HepG2 (cell line): ENCODE measurements around the gene PLIN4. TPM values are rescaled to one million over a fixed set of nuclear protein-coding genes. Genes with fewer than 3 reads are reported as not detected.

Experiments
- GATA4 ChIP-seq: sonication (generic); IDR thresholded peaks from 2 replicates; pipeline ENCODE4 v1.6.1; 2016; ENCODE audit warnings: antibody characterized with exemption, low read depth, borderline replicate concordance
- HOXA7 ChIP-seq: sonication (generic); formaldehyde crosslinking; IDR thresholded peaks from 2 replicates; pipeline ENCODE4 v1.8.1; 2022; ENCODE audit warnings: mild to moderate bottlenecking, missing genetic modification reagents, moderate library complexity
- PHF5A ChIP-seq: IDR thresholded peaks from one replicate; pipeline ENCODE4 v1.6.1; 2018; ENCODE audit warnings: low read depth, missing genetic modification reagents; ENCODE audit not compliant: unreplicated experiment
- SNRNP70 ChIP-seq: fragments of 200-400 bp; formaldehyde crosslinking; IDR thresholded peaks from 2 replicates; pipeline ENCODE4 v1.6.1; 2017; ENCODE audit warnings: mild to moderate bottlenecking, low read depth, low read length, moderate library complexity
- ZNF407 ChIP-seq: sonication (generic); formaldehyde crosslinking; IDR thresholded peaks from one replicate; pipeline ENCODE4 v1.5.1; 2020; ENCODE audit warnings: mild to moderate bottlenecking, missing genetic modification reagents; ENCODE audit errors: not compliant biosample characterization
- polyA plus RNA-seq, 8 experiments: library from polyadenylated mRNA; depleted of rRNA in 3 of 8; stranded (reverse) in 7 of 8; unstranded in 1 of 8; fragments of >200 nt; fragmentation: Illumina TruSeq in 4 of 8; extraction: Trizol in 4 of 8; gene quantifications; 2 replicates each; pipeline versions ENCODE4 v1.2.1 to v1.2.3, GENCODE V29; 2011 to 2016; ENCODE audit warnings: low read depth in 4 of 8, missing spikeins in 1 of 8, mixed read lengths in 1 of 8; ENCODE audit not compliant: insufficient read depth in 1 of 8
- total RNA-seq, 5 experiments: library from RNA; depleted of rRNA; stranded (reverse); fragments of >200 nt; fragmentation: Illumina TruSeq; extraction: Trizol; gene quantifications; 2 replicates each; pipeline ENCODE4 v1.2.3, GENCODE V29; 2016; ENCODE audit warnings: low read depth in 1 of 5
- TF ChIP-seq, protein P1 (sequence below): sonication (generic); formaldehyde crosslinking; IDR thresholded peaks from 2 replicates; pipeline ENCODE4 v1.8.0; 2022; ENCODE audit warnings: mild to moderate bottlenecking, missing genetic modification reagents; ENCODE audit not compliant: insufficient replicate concordance
- TF ChIP-seq, protein P2 (sequence below): sonication (generic); formaldehyde crosslinking; IDR thresholded peaks from 2 replicates; pipeline ENCODE4 v1.4.0; 2020; ENCODE audit warnings: missing genetic modification reagents
- TF ChIP-seq, protein P3 (sequence below): sonication (generic); formaldehyde crosslinking; IDR thresholded peaks from 2 replicates; pipeline ENCODE4 v1.5.1; 2020; ENCODE audit warnings: mild to moderate bottlenecking, missing genetic modification reagents, borderline replicate concordance
- TF ChIP-seq, protein P4 (sequence below): IDR thresholded peaks from 2 replicates; pipeline ENCODE4 v1.6.1; 2016; ENCODE audit warnings: low read depth, control low read depth

The PLIN4 gene
- total and polyA plus RNA-seq, 2 of the 13 experiments (the other 11 are each of a cell fraction or from before 2014, with no cell fraction given) = 1.1 to 1.3 TPM

GRCh38 chr19:4539693-4540581 lies 21.7 kb upstream of the PLIN4 start, which contains the start of gene LRG1 (continued):
- TF ChIP-seq, protein P1, sequence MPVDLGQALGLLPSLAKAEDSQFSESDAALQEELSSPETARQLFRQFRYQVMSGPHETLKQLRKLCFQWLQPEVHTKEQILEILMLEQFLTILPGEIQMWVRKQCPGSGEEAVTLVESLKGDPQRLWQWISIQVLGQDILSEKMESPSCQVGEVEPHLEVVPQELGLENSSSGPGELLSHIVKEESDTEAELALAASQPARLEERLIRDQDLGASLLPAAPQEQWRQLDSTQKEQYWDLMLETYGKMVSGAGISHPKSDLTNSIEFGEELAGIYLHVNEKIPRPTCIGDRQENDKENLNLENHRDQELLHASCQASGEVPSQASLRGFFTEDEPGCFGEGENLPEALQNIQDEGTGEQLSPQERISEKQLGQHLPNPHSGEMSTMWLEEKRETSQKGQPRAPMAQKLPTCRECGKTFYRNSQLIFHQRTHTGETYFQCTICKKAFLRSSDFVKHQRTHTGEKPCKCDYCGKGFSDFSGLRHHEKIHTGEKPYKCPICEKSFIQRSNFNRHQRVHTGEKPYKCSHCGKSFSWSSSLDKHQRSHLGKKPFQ (CRISPR knock-in tag) = peak; percentile 51
- TF ChIP-seq SNRNP70 (no peak), ZNF407 (CRISPR knock-in tag) (peak; percentile 10), PHF5A (no peak), HOXA7 (CRISPR knock-in tag) (no peak), GATA4 (peak; percentile 71; the same call in 1 of the 2 replicates)
- TF ChIP-seq, protein P2, sequence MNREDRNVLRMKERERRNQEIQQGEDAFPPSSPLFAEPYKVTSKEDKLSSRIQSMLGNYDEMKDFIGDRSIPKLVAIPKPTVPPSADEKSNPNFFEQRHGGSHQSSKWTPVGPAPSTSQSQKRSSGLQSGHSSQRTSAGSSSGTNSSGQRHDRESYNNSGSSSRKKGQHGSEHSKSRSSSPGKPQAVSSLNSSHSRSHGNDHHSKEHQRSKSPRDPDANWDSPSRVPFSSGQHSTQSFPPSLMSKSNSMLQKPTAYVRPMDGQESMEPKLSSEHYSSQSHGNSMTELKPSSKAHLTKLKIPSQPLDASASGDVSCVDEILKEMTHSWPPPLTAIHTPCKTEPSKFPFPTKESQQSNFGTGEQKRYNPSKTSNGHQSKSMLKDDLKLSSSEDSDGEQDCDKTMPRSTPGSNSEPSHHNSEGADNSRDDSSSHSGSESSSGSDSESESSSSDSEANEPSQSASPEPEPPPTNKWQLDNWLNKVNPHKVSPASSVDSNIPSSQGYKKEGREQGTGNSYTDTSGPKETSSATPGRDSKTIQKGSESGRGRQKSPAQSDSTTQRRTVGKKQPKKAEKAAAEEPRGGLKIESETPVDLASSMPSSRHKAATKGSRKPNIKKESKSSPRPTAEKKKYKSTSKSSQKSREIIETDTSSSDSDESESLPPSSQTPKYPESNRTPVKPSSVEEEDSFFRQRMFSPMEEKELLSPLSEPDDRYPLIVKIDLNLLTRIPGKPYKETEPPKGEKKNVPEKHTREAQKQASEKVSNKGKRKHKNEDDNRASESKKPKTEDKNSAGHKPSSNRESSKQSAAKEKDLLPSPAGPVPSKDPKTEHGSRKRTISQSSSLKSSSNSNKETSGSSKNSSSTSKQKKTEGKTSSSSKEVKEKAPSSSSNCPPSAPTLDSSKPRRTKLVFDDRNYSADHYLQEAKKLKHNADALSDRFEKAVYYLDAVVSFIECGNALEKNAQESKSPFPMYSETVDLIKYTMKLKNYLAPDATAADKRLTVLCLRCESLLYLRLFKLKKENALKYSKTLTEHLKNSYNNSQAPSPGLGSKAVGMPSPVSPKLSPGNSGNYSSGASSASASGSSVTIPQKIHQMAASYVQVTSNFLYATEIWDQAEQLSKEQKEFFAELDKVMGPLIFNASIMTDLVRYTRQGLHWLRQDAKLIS (CRISPR knock-in tag) = 0 out of 2 replicates have a peak, but pooled peaks have one; percentile 38
- TF ChIP-seq, protein P3, sequence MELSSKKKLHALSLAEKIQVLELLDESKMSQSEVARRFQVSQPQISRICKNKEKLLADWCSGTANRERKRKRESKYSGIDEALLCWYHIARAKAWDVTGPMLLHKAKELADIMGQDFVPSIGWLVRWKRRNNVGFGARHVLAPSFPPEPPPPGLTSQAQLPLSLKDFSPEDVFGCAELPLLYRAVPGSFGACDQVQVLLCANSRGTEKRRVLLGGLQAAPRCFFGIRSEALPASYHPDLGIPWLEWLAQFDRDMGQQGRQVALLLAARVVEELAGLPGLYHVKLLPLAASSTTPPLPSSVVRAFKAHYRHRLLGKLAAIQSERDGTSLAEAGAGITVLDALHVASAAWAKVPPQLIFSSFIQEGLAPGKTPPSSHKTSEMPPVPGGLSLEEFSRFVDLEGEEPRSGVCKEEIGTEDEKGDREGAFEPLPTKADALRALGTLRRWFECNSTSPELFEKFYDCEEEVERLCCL = no peak
- TF ChIP-seq, protein P4, sequence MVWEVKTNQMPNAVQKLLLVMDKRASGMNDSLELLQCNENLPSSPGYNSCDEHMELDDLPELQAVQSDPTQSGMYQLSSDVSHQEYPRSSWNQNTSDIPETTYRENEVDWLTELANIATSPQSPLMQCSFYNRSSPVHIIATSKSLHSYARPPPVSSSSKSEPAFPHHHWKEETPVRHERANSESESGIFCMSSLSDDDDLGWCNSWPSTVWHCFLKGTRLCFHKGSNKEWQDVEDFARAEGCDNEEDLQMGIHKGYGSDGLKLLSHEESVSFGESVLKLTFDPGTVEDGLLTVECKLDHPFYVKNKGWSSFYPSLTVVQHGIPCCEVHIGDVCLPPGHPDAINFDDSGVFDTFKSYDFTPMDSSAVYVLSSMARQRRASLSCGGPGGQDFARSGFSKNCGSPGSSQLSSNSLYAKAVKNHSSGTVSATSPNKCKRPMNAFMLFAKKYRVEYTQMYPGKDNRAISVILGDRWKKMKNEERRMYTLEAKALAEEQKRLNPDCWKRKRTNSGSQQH = 0 out of 2 replicates have a peak, but pooled peaks have one; percentile 37
